ENCODE measurements around the gene PTGER1.

PTGER1 gene, protein sequence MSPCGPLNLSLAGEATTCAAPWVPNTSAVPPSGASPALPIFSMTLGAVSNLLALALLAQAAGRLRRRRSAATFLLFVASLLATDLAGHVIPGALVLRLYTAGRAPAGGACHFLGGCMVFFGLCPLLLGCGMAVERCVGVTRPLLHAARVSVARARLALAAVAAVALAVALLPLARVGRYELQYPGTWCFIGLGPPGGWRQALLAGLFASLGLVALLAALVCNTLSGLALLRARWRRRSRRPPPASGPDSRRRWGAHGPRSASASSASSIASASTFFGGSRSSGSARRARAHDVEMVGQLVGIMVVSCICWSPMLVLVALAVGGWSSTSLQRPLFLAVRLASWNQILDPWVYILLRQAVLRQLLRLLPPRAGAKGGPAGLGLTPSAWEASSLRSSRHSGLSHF

GRCh38 chr19:14475251-14476073, at the start of gene PTGER1:
TSS of gene PTGER1 (minus strand) at chr19:14475354. CDS start at chr19:14474320, 1,034 bp downstream.
- DNase-seq (ENCODE audit: low read depth): no peak
- H3K4me3 ChIP-seq (replicated peaks; ENCODE audit: low read depth, low read length): no peak within 1 kb of the TSS
- peak; percentile 22 for TF ChIP-seq CTCF (IDR thresholded peaks at IDR 0.05; ENCODE audit: low read length, missing control alignments)

GRCh38 chr19:14520543-14520942, 45.4 kb upstream of the PTGER1 start:
- TF ChIP-seq CTCF (IDR thresholded peaks at IDR 0.05; ENCODE audit: low read length, missing control alignments): no peak
- DNase-seq (ENCODE audit: low read depth): no peak

GRCh38 chr19:14519860-14520407, 44.8 kb upstream of the PTGER1 start:
- TF ChIP-seq CTCF (IDR thresholded peaks at IDR 0.05; ENCODE audit: low read length, missing control alignments): no peak
- DNase-seq (ENCODE audit: low read depth): peak; percentile 75
- no peak overlapping the region for H3K4me3 ChIP-seq (replicated peaks; ENCODE audit: low read depth, low read length)

More at GRCh38 chr19:14520543-14520942, 45.4 kb upstream of the PTGER1 start:
- H3K4me3 ChIP-seq (replicated peaks; ENCODE audit: low read depth, low read length): no peak overlapping the region

- DNase-seq (ENCODE audit: low read depth): no peak
- H3K4me3 ChIP-seq (replicated peaks; ENCODE audit: low read depth, low read length): no peak overlapping the region
- no peak for TF ChIP-seq CTCF (IDR thresholded peaks at IDR 0.05; ENCODE audit: low read length, missing control alignments)
Observed at GRCh38 chr19:14519245-14519859, 44.2 kb upstream of the PTGER1 start.

DNA sequence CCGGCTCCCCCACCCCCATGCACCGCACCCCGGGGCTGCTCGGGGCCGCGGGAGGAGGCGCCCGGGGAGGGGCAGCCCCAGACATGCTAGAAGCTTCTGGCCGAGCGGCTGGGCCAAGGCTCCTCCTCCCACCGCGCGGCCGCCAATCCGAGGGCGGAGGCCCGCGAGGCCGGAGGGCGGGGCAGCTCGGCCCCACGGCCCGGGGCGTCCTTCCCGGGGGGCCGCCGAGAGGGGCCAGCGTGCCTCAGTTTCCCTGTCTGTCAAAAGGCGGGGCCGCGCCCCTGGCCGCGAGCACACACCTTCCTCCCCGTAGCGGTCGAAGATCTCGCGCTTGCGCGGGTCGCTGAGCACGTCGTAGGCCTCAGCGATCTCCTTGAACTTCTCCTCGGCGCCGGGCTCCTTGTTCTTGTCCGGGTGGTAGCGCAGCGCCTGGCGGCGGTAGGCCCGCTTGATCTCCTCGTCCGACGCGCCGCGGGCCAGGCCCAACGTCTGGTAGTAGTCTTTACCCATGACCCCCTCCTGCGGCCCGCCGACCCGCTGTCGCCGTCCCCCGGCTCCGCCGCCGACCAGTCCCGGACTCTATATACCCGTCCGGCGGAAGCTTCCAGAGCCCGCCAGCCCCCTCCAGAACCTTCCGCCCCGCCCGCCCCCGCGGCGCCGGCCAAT, 42.8 kb upstream of the PTGER1 start, which contains the start of gene DNAJB1:
Gene DNAJB1 (minus strand): TSS at position 558 of the 666 bp plus-strand sequence. CDS start 48 bp downstream, at position 510.
- DNase-seq (ENCODE audit: low read depth): peak; percentile 74
- TF ChIP-seq CTCF (IDR thresholded peaks at IDR 0.05; ENCODE audit: low read length, missing control alignments): no peak
- peak within 1 kb of the TSS; percentile 86 for H3K4me3 ChIP-seq (replicated peaks; ENCODE audit: low read depth, low read length)

GRCh38 chr19:14517446-14517839, 42.3 kb upstream of the PTGER1 start:
- TF ChIP-seq CTCF (IDR thresholded peaks at IDR 0.05; ENCODE audit: low read length, missing control alignments): no peak
- DNase-seq (ENCODE audit: low read depth): peak; percentile 27

More at GRCh38 chr19:14517446-14517839, 42.3 kb upstream of the PTGER1 start:
- H3K4me3 ChIP-seq (replicated peaks; ENCODE audit: low read depth, low read length): peak overlapping the region; percentile 86

Data from fibroblast of pulmonary artery (primary cell).